GM15510 (cell line): Measurements from ENCODE around the gene LYPLA2.
A peak's percentile ranks its signal among the peaks of the same experiment; 100 is the strongest.

Experiments used
- POLR2A ChIP-seq: IDR thresholded peaks from 3 replicates; pipeline ENCODE4 v1.6.1; 2011; ENCODE audit warnings: borderline replicate concordance; ENCODE audit not compliant: insufficient read length; ENCODE audit errors: extremely low read depth

LYPLA2 gene

GRCh38 chr1:23793861-23794731 is 3.2 kb downstream of the LYPLA2 start:
- TF ChIP-seq POLR2A, result no peak

GRCh38 chr1:23795676-23796465 is 4.9 kb downstream of the LYPLA2 start:
- no peak for TF ChIP-seq POLR2A

DNA sequence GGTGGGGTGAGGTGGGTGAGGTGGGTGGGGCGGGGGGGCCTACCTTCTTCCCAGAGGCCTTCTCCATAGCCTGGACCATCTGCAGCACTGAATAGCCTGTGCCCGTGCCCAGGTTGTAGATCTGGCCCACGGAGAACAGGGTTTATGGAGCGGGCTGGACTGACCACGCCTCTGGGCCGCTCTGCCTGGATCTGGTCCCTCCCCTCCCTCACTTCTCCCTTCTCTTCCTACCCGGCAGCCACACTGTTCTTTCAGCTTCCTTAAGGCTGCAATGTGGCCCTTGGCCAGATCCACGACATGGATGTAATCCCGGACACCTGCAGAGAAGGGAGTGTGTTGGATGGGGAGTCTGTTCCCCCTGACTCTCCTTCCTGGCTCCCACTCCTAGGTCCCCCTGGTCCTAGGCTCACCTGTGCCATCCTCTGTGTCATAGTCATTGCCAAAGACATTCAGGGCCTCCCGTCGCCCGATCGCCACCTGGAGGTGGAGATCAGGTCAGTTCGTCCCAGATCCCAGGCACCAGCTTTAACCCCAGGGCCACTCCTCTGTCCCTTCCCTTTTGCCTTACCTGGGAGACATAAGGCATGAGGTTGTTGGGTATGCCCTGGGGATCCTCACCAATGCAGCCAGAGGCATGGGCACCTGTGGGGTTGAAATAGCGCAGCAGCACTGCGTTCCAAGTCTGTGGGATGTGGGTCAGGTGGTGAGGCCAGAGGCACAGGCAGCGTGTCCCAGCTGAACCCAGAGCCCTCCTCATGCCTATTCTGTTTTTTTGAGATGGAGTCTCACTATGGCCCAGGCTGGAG is 5.7 kb downstream of the LYPLA2 start:
- TF ChIP-seq POLR2A, result no peak

DNA sequence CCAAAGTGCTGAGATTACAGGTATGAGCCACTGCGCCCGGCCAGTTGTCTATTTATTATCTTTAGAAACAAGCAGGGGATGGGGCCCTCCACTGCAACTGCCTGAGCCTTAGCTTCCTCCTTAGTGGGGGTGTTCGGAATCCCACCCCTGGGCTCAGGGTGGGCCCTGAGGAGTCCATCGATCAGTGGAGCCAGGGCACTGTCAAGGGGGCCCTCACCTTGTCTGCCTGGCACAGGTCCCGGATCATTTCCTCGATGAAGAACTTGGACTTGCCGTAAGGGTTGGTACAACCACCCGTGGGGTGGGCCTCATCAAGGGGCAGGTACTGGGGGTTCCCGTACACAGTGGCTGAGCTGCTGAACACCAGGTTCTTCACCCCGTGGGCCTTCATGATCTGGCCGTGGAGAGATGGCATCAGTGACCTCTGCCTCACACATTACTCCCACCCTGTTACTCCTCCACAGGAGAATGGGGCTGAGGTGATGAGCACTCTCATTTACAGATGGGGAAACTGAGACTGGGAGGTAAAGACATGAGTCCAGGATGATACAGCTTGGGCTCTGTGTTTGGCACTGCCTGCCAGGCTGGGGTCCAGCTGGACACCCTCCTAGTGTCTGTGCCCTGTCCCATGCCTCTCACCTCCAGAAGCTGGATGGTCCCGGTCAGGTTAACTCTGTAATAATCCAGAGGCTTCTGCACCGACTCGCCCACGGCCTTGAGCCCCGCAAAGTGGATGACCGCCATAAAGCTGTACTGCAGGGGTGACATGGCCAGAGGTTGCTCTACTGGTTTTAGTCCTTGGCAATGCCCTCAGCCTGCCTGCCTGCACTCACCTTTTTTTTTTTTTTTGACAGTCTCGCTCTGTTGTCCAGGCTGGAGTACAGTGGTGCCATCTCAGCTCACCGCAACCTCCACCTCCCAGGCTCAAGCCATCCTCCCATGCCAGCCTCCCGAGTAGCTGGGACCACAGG is 6.8 kb downstream of the LYPLA2 start:
- TF ChIP-seq POLR2A, result no peak

- no peak for TF ChIP-seq POLR2A
Measured at GRCh38 chr1:23798662-23799142, 7.8 kb downstream of the LYPLA2 start.

DNA sequence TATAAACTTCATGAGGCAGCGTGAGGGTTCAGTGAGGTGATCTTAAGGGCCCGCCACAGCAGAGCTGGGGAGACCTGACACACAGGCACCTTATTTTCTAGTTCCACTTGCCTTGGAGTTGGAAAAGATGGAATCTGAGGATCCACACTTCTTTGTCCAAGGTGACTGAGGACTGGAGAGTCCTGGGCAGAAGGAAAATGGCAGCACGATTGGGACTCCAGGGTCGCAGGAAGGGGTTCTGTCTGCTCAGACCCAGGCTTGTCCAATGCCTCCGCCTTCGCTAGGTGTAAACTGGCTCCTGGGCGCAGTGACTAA is 8.3 kb downstream of the LYPLA2 start:
- TF ChIP-seq POLR2A, result no peak

DNA sequence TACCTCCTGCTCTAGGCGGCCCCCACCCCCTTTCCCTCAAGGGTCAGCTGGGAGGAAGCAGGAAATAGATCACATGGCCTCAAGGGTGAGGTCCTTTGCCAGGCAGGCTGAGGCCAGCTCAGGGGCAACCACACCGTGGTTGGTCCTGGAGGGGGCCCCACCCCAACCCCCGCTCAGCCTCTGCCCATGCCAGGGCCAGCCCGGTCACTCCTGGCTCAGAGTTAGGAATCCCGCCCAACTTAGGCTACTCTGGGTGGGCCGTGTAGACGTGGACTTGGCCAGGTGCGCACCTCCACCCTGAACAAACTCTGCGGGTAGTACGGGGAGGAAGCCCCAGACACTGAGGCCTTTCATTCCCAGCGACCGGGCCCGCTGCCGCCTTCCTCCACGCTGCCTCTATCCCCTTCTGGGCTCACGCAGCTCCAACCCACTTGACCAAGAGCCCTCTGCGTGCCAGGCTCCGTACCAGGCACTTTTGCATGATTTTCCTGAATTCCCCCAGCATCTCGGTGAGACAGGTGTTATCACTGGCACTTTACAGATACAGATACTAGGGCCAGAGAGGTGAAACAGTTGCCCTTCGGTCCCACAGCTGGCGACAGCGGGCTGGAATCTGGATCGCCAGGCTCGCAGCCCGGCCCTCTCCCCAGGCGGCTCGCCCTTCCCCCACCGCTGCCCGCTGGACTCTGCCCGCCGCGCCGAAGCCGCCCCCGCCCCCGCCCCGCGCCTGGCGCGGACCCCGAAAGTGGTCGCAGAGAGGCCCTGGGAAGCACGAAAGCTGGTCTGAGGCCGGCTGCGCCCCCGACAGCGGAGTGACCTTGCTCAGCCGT is 8.8 kb downstream of the LYPLA2 start:
- peak; percentile 52 for TF ChIP-seq POLR2A

DNA sequence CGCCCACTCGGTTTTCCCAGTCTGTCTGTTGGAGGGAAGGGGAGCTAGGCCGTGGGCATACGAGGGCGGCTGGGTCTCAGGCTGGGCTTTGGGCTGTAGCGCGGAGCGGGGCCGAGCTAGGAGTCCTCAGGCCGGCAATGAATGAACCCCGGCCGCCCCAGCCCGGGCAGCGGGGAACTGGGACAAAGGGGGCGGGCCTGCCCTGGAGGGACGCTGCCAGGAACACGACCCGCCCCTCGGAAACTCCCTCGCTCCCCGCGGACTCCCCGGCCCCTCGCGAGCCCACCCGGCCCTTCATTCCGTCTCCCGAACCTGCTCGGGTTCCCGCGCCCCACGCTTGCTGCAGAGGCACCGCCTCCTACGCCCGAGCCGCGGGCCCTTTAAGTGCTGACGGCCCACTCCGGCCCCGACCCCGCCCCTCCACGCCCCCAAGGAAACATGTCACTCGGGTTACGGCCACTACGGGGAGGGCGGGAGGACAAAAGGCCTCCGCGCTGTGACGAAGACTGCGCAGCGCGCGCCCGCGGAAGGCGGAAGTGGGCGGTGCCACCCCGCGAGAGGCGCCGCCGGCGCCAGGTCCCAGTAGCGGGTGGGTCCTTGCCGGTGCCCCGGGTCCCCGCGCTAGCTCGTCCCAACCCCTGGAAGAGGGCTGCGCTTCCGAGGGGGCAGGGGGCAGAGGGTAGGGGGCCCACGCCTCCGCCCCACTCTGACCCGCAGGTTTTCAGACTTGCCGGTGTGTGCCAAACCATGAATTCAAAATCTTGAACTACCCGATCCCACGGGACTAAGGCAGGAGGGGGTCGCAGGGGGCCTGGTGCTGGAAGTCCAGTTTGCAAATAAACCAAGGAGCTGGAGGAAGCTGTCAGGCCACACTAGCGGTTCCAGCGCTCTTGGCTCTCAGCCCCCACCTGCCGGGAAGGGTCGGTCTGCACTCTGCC is 9.7 kb downstream of the LYPLA2 start, which contains the start of gene GALE:
TSS of gene GALE (minus strand) at position 355 of the 938 bp plus-strand sequence. CDS start 1,747 bp downstream, outside the sequence.
- TF ChIP-seq POLR2A, result peak; percentile 89

- TF ChIP-seq POLR2A, result no peak
Measured at GRCh38 chr1:23801338-23801748, 10.4 kb downstream of the LYPLA2 start.

- no peak for TF ChIP-seq POLR2A
Measured at GRCh38 chr1:23801876-23802275, 10.9 kb downstream of the LYPLA2 start.

GRCh38 chr1:23803674-23804073 is 12.7 kb downstream of the LYPLA2 start:
- TF ChIP-seq POLR2A, result no peak

DNA sequence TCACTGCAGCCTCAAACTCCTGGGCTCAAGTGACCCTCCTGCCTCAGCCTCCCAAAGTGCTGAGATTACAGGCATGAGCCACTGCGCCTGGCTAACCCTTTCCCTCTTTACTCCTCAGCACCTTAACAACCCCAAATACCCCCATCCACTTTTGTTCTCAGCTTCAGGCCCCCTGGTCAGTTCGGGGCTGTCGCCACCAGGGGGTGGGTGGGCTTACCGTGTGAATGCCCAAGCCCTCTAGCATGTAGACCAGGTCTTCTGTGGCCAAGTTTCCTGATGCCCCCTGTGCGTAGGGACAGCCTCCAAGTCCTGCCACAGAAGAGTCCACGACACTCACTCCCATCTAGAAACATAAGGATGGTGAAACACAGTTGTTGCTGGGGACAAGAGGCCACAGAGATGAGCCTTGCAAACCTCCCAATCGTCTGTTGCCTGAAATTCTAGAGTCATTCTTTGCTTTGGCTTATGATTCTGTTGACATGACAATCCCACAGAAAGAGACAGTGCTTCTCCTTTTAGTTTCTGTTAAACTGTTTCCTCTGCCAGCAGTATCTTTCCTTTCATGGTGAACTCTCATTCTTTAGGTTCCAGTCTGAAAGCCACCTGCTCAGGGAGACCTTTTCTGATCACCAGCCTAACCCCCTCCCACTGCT is 13.4 kb downstream of the LYPLA2 start:
- no peak for TF ChIP-seq POLR2A

DNA sequence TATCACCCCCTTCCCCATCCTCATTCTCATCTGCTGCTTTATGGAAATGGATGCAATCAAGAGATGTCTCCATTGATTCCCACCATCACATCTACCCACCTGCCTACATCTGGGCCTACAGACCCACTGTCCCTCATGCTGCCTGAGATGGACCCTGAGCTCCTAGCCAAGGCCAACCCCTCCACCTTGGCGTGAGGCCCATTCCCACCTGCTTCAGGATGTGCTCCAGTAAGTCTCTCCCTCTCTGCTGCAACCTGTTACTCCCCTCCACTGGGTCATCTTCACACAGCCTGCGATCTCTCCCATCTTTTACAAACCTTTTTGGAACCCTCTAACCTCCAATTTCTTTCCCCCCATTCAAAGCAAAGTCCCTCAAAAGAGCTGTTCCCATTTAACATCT is 14.1 kb downstream of the LYPLA2 start:
- TF ChIP-seq POLR2A, result no peak
